GM10847 (cell line): ENCODE measurements around the gene APOC4.
"Not testable (repeated sequence)": the region's sequence is repeated elsewhere in the genome, so short reads cannot be mapped to it uniquely, and the experiment has no call there.

ENCODE experiments used
- POLR2A ChIP-seq: IDR thresholded peaks from 2 replicates; pipeline ENCODE4 v1.6.1; 2011; ENCODE audit not compliant: insufficient read length; ENCODE audit errors: extremely low read depth

Gene APOC4

GRCh38 chr19:44908836-44909261 lies 33.2 kb upstream of the APOC4 start:
- TF ChIP-seq POLR2A, result no peak

- no peak for TF ChIP-seq POLR2A
Observed at GRCh38 chr19:44909775-44910174, 32.3 kb upstream of the APOC4 start.

GRCh38 chr19:44912854-44913253 lies 29.2 kb upstream of the APOC4 start:
- TF ChIP-seq POLR2A, result no peak

- TF ChIP-seq POLR2A, result not testable (repeated sequence)
Observed at GRCh38 chr19:44914433-44915206, 27.4 kb upstream of the APOC4 start, which contains the start of gene APOC1. TSS of gene APOC1 (plus strand) at chr19:44914608. CDS start at chr19:44914892, 284 bp downstream.

DNA sequence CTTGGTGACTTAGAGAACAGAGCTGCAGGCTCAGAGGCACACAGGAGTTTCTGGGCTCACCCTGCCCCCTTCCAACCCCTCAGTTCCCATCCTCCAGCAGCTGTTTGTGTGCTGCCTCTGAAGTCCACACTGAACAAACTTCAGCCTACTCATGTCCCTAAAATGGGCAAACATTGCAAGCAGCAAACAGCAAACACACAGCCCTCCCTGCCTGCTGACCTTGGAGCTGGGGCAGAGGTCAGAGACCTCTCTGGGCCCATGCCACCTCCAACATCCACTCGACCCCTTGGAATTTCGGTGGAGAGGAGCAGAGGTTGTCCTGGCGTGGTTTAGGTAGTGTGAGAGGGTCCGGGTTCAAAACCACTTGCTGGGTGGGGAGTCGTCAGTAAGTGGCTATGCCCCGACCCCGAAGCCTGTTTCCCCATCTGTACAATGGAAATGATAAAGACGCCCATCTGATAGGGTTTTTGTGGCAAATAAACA lies 17.8 kb upstream of the APOC4 start:
- TF ChIP-seq POLR2A, result no peak

- TF ChIP-seq POLR2A, result no peak
Observed at GRCh38 chr19:44925114-44925891, 16.7 kb upstream of the APOC4 start.

GRCh38 chr19:44927746-44928145 lies 14.3 kb upstream of the APOC4 start:
- TF ChIP-seq POLR2A, result no peak

- TF ChIP-seq POLR2A, result no peak
Observed at GRCh38 chr19:44930088-44930487, 11.9 kb upstream of the APOC4 start.

DNA sequence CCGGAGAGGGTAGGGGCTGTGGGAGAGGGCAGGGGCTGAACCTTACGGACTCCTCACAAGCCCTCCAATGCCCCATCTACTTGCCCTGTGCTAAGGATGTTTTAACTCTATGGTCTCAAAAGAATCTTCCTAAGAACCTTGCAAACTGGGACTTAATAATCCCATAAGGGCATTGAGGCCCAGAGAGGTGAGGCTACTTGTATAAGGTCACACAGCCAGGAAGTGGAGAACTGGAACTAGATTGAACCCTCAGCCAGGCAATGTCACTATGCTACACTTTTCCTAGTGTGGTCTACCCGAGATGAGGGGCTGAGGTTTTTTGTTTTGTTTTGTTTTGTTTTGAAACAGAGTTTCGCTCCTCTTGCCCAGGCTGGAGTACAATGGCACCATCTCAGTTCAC lies 10.5 kb upstream of the APOC4 start:
- no peak for TF ChIP-seq POLR2A

- no peak for TF ChIP-seq POLR2A
Observed at GRCh38 chr19:44939668-44940067, 2.4 kb upstream of the APOC4 start.

DNA sequence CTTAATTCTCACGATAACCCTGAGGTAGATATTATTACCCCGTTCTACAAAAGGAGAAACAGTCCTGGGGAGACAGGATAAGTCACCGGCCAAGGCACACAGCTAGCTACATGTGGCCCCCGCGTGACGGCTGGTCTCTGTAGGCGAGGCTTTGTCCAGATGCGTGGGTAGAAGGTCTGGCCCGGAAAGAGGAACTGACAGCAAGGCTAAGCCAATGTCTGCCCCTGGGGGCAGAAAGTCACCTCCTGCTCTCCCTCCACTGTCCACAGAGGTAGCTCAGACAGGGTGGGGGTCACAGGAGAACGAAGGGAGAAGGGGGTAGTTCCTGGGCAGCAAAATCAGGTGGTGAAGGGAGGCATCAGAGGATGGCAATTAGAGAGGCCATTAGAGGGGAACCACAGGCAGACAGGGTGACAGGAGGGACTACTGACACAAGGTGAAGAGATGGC lies 1.8 kb downstream of the APOC4 start:
- no peak for TF ChIP-seq POLR2A

DNA sequence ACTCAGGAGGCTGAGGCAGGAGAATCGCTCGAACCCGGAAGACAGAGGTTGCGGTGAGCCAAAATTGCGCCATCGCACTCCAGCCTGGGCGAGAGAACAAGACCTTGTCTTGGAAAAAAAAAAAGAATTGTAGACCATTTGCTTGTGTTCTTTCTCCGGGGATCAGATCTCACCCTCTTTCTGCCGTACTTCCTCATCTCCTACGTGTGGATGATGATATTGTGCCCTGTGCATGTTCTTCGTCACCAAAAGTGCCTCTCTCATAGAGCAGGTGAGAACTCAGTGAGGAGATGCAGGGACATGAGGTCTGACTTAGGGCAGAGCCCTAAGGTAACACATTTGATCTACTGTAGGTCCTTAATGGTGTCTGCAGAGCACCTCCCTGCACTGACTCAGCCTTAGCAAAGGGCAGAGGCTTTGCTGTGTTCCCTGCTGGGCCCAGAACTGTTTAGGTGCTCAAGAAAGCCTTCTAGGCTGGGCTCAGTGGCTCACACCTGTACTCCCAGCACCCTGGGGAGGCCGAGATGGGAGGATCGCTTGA lies 5.1 kb downstream of the APOC4 start:
- TF ChIP-seq POLR2A, result no peak

DNA sequence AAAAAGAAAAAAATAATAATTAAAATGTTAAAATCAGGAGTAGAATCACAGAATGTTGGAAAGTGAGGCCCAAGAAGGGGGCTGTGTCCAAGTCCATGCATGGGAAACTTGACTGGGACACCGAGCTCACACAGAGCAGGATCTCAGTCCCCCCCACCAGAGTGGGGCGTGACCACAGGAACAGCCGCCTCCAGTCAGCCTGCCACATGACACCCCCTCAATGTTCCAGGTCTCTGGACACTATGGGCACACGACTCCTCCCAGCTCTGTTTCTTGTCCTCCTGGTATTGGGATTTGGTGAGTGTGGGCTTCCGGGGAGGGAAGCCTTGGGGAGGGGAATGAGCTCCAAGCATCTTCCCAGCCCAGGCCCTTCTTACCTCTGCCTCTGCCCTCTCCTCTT lies 6.2 kb downstream of the APOC4 start:
- TF ChIP-seq POLR2A, result no peak

- no peak for TF ChIP-seq POLR2A
Observed at GRCh38 chr19:44948763-44949374, 6.8 kb downstream of the APOC4 start.

- TF ChIP-seq POLR2A, result no peak
Observed at GRCh38 chr19:44949550-44949949, 7.5 kb downstream of the APOC4 start.

- TF ChIP-seq POLR2A, result no peak
Observed at GRCh38 chr19:44951179-44952159, 9.4 kb downstream of the APOC4 start.
